ENCODE measurements around the gene CLCN5.

CLCN5 gene

DNA sequence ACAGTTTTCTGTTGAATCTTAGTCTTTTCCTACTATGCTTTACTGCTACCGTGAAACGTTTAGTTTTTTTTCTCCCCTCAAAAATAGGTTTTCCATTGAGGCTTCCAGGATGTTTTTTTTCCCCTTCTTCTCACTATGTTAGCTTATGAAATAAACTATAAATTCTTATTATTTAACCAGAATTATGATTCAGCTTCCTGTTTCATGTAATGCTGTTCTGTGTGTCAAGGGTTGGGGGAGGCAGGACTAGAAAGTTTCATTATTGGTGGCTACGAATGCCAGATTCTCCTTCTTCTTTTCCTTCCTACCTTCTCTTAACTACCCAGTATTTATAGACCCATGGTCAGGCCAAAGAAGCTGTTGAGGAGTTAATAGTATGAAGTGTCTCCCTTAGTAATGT, 11.8 kb downstream of the CLCN5 start:
- no peak for DNase-seq
- TF ChIP-seq, protein P1, sequence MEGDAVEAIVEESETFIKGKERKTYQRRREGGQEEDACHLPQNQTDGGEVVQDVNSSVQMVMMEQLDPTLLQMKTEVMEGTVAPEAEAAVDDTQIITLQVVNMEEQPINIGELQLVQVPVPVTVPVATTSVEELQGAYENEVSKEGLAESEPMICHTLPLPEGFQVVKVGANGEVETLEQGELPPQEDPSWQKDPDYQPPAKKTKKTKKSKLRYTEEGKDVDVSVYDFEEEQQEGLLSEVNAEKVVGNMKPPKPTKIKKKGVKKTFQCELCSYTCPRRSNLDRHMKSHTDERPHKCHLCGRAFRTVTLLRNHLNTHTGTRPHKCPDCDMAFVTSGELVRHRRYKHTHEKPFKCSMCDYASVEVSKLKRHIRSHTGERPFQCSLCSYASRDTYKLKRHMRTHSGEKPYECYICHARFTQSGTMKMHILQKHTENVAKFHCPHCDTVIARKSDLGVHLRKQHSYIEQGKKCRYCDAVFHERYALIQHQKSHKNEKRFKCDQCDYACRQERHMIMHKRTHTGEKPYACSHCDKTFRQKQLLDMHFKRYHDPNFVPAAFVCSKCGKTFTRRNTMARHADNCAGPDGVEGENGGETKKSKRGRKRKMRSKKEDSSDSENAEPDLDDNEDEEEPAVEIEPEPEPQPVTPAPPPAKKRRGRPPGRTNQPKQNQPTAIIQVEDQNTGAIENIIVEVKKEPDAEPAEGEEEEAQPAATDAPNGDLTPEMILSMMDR (IDR thresholded peaks at IDR 0.05; ENCODE audit: low read depth, low read length, missing control alignments) = no peak
- Histone ChIP-seq H3K27ac (no peak overlapping the region), H3K27me3 (replicated peaks) (no peaks in the 10 kb centered on the region), H3K4me3 (ENCODE audit: low read depth, low read length) (no peak overlapping the region), H3K36me3 (replicated peaks) (no peaks in the 10 kb centered on the region)
- in situ Hi-C loops (cut with HindIII; ENCODE audit: low pct_ligation_motif_present, low sequenced_read_pairs) = no loop called here

DNA sequence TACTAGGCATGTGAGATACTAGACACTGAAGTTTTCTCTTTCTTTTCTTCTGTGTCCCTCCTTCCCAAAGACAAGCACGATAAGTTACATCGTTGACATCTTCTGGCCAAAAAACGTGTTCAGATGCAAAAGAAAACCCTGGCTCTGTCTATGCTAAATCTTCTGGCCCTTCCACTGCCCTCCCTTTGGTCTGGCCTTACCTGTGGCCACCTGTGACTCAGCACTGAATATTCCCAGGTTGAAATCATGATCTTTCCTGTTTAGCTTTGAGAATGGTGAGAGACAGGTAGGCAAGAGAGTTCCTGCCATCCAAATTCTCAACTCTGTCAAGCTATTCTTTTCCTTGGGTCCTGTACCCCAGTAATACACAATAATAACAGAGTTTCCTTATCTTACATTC, 12.3 kb downstream of the CLCN5 start:
- Histone ChIP-seq H3K4me3 (ENCODE audit: low read depth, low read length) (no peak overlapping the region), H3K27ac (no peak overlapping the region), H3K27me3 (replicated peaks) (no peaks in the 10 kb centered on the region), H3K36me3 (replicated peaks) (no peaks in the 10 kb centered on the region)
- in situ Hi-C loops (cut with HindIII; ENCODE audit: low pct_ligation_motif_present, low sequenced_read_pairs) = no loop called here
- TF ChIP-seq, protein P1 (IDR thresholded peaks at IDR 0.05; ENCODE audit: low read depth, low read length, missing control alignments) = no peak
- no peak for DNase-seq

DNA sequence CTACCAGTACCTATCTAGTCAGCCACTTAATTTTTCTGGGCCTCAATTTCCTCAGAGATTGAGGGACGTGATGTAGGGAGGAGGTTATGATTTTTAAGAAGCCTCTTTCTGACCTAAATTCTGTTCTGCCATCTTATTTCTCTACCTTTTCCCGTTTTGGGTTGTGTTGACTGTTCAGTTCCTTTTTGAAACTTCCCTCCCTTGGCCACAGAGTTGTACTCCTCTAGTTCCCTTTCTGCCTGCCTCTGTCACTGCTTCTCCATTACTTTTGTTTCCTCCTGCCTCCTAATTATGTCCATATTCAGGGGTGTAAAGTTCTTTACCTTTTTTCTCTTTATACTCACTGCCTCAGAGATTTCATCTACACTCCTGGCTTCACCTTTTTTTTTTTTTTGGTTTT, 25.4 kb downstream of the CLCN5 start:
- Histone ChIP-seq H3K36me3 (replicated peaks) (no peaks in the 10 kb centered on the region), H3K27ac (no peak overlapping the region), H3K27me3 (replicated peaks) (no peaks in the 10 kb centered on the region), H3K4me3 (ENCODE audit: low read depth, low read length) (no peak overlapping the region)
- no peak for DNase-seq
- TF ChIP-seq, protein P1 (IDR thresholded peaks at IDR 0.05; ENCODE audit: low read depth, low read length, missing control alignments) = no peak
- in situ Hi-C loops (cut with HindIII; ENCODE audit: low pct_ligation_motif_present, low sequenced_read_pairs) = no loop called here

DNA sequence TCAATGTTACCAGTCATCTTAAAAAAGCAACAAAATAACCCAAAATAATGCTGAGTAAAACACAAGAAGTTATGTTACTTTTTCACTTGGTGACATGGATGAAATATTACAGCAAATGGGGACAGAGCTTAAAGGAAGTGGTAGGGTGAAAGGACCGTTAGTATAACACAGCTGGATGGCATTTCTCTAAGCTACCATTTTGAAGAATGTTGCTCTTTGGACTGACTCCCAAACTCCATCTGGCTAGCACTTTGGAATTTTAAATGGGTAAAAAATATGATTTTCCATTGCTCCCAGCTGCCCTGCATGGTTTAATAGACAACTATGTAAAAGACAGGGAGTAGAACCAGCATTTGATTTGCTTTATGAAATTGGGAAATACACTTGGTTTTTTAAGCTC, 27.6 kb downstream of the CLCN5 start:
- no peak overlapping the region for H3K4me3 ChIP-seq (ENCODE audit: low read depth, low read length)
- H3K36me3 ChIP-seq (replicated peaks) = no peaks in the 10 kb centered on the region
- no peak for DNase-seq
- TF ChIP-seq, protein P1 (IDR thresholded peaks at IDR 0.05; ENCODE audit: low read depth, low read length, missing control alignments) = no peak
- in situ Hi-C loops (cut with HindIII; ENCODE audit: low pct_ligation_motif_present, low sequenced_read_pairs) = no loop called here
- H3K27me3 ChIP-seq (replicated peaks) = no peaks in the 10 kb centered on the region
- no peak overlapping the region for H3K27ac ChIP-seq

DNA sequence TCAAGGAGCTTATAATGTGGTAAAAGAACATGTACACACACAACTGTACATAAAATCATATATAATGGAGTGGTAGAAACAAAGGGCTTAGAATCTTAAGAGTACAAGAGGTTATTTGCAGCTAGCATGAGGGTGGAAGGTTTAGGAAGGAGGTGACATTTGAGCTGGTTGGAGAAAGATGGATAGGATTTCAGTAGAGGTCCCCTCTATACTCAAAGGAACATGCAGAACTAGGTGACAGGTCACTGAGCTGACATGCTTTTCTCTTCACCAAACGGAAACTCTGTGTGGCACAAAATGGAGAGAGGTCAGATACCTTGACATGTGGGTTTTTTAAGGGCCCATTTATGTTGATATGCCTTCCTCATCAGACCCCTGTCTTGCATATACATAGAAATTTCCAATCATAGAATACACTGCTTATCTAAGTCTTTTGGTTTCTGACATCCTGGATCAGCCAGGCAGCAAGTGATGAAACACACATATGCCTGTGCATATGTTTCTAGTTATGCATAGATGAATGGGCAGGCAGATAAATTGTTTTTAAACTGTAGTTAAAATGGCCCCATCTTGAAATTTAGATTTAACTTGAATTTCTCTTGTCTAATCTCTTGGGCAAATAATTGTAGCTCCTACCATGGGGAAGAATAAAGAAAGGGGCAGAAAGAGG, 29.3 kb downstream of the CLCN5 start:
- no peaks in the 10 kb centered on the region for H3K27me3 ChIP-seq (replicated peaks)
- H3K36me3 ChIP-seq (replicated peaks) = no peaks in the 10 kb centered on the region
- H3K4me3 ChIP-seq (ENCODE audit: low read depth, low read length) = no peak overlapping the region
- no peak overlapping the region for H3K27ac ChIP-seq
- no peak for DNase-seq
- in situ Hi-C loops (cut with HindIII; ENCODE audit: low pct_ligation_motif_present, low sequenced_read_pairs) = no loop called here
- TF ChIP-seq, protein P1 (IDR thresholded peaks at IDR 0.05; ENCODE audit: low read depth, low read length, missing control alignments) = no peak

DNA sequence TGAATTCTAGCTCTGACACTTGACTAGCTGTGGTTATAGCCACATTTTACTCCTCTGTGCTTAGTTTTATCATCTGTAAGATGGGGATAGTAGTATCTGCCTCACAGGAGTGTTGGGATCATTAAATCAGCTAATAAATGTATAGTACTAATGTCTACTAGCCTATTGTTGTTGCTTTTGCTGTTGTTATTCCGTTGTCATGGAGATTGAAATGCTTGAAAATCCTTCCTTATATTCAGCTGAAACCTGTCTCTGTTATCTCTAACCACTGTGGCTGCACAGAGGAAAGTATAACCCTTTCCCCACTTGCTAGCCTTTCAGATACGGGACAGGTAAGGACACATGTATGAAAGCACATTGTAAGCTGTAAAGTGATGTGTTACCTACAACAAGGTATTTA, 33.9 kb downstream of the CLCN5 start:
- H3K27ac ChIP-seq = no peak overlapping the region
- no peaks in the 10 kb centered on the region for H3K36me3 ChIP-seq (replicated peaks)
- DNase-seq = no peak
- H3K27me3 ChIP-seq (replicated peaks) = no peaks in the 10 kb centered on the region
- no peak overlapping the region for H3K4me3 ChIP-seq (ENCODE audit: low read depth, low read length)
- in situ Hi-C loops (cut with HindIII; ENCODE audit: low pct_ligation_motif_present, low sequenced_read_pairs) = no loop called here
- TF ChIP-seq, protein P1 (IDR thresholded peaks at IDR 0.05; ENCODE audit: low read depth, low read length, missing control alignments) = no peak
